ENCODE results near the gene TLL1.

- TF ChIP-seq CTCF (conservative IDR thresholded peaks at IDR 0.05; ENCODE audit: low read length) (no peak), EZH2phosphoT487 (IDR thresholded peaks at IDR 0.05; ENCODE audit: borderline replicate concordance, low read depth, low read length) (no peak)
These were observed 36.9 kb downstream of the TLL1 start for GRCh38 chr4:165909947-165910346.
